Tibial nerve (tissue), 3 donors: ENCODE results near the gene APOBEC4.

Experiments used
- POLR2A ChIP-seq, 2 donors: fragments of 450-650 bp; IDR thresholded peaks; one replicate each; pipeline ENCODE4 v1.6.1; 2017; ENCODE audit warnings: antibody characterized with exemption in 2 of 2, mild to moderate bottlenecking in 2 of 2, moderate library complexity in 2 of 2
- TF ChIP-seq, protein P1 (sequence below), 5 experiments: fragments of 200-600 bp in 3 of 5; fragments of 450-650 bp in 2 of 5; sonication (generic) in 3 of 5; IDR thresholded peaks; one replicate each; pipeline ENCODE4 v1.5.1; 2016 to 2019; ENCODE audit warnings: antibody characterized with exemption in 5 of 5, mild to moderate bottlenecking in 3 of 5, moderate library complexity in 2 of 5

DNA sequence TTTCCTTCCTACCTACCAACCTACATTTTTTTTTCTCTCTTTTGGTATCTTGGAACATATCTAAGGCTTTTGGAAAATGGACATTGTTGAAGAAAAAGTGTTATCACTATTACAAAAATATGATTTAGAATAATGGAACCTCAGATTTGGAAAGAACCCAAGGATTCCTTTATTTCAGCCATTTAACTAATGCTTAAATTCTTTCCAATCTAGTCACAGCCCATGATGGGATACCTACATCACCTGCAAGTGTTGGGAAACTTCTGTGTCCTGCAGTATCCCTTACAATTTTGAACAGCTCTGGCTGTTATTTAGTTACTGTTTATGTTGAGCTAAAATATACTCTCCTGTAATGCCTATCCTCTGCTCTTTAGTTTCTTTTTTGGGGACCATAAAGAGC, 22.3 kb upstream of the APOBEC4 start:
- TF ChIP-seq, protein P1, sequence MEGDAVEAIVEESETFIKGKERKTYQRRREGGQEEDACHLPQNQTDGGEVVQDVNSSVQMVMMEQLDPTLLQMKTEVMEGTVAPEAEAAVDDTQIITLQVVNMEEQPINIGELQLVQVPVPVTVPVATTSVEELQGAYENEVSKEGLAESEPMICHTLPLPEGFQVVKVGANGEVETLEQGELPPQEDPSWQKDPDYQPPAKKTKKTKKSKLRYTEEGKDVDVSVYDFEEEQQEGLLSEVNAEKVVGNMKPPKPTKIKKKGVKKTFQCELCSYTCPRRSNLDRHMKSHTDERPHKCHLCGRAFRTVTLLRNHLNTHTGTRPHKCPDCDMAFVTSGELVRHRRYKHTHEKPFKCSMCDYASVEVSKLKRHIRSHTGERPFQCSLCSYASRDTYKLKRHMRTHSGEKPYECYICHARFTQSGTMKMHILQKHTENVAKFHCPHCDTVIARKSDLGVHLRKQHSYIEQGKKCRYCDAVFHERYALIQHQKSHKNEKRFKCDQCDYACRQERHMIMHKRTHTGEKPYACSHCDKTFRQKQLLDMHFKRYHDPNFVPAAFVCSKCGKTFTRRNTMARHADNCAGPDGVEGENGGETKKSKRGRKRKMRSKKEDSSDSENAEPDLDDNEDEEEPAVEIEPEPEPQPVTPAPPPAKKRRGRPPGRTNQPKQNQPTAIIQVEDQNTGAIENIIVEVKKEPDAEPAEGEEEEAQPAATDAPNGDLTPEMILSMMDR (IDR thresholded peaks at IDR 0.05), result no peak
- no peak for TF ChIP-seq POLR2A (IDR thresholded peaks at IDR 0.05)
